Vagina (tissue), 2 donors: Measurements from ENCODE around the gene DBNDD2. TPM values are rescaled to one million over a fixed set of nuclear protein-coding genes. Genes with fewer than 3 reads are reported as not detected.
A peak's percentile ranks its signal among the peaks of the same experiment; 100 is the strongest.

Experiments
- DNase-seq, 2 donors: peaks; one replicate each; pipeline ENCODE4 v3.0.0-alpha.2; 2017; ENCODE audit errors: extremely low spot score in 2 of 2
- H3K27ac ChIP-seq: fragments of 200-600 bp; sonication (generic); one replicate; pipeline ENCODE4 v1.5.1; 2019
- H3K27me3 ChIP-seq: fragments of 200-600 bp; sonication (generic); one replicate; pipeline ENCODE4 v1.5.1; 2019
- H3K36me3 ChIP-seq, 2 donors: fragments of 200-600 bp; sonication (generic); one replicate each; pipeline ENCODE4 v1.5.1; 2017 to 2019
- H3K4me1 ChIP-seq: fragments of 200-600 bp; sonication (generic); one replicate; pipeline ENCODE4 v1.5.1; 2019
- H3K4me3 ChIP-seq, 2 donors: fragments of 200-600 bp; sonication (generic); 1 replicate in 1 of 2; 2 replicates in 1 of 2; pipeline ENCODE4 v1.5.1; 2016 to 2019
- H3K9me3 ChIP-seq: fragments of 200-600 bp; sonication (generic); one replicate; pipeline ENCODE4 v1.5.1; 2019
- CTCF ChIP-seq, 3 experiments: fragments of 450-650 bp in 2 of 3; fragments of 200-600 bp in 1 of 3; sonication (generic) in 1 of 3; IDR thresholded peaks; one replicate each; pipeline ENCODE4 v1.5.1; 2017 to 2019; ENCODE audit warnings: antibody characterized with exemption in 3 of 3, mild to moderate bottlenecking in 2 of 3, moderate library complexity in 2 of 3
- POLR2A ChIP-seq, 2 donors: fragments of 450-650 bp; IDR thresholded peaks; one replicate each; pipeline ENCODE4 v1.6.1; 2017; ENCODE audit warnings: antibody characterized with exemption in 2 of 2, mild to moderate bottlenecking in 2 of 2, moderate library complexity in 2 of 2
- POLR2AphosphoS5 ChIP-seq, 2 donors: sonication (generic); formaldehyde crosslinking; IDR thresholded peaks; one replicate each; pipeline ENCODE4 v1.9.0; 2017; ENCODE audit warnings: antibody characterized with exemption in 2 of 2, mild to moderate bottlenecking in 2 of 2, low read depth in 1 of 2; ENCODE audit not compliant: insufficient read depth in 1 of 2
- intact Hi-C: fragments of 100-400 bp; cut with DNase I; formaldehyde crosslinking; loops from one replicate; pipeline ENCODE4 v1.15.1; 2023
- total RNA-seq: library from RNA; depleted of rRNA; stranded (reverse); fragments of >200 nt; gene quantifications from one replicate; pipeline ENCODE4 v1.2.3, GENCODE V29; 2016

Gene DBNDD2
- total RNA-seq, 1 donor from 2014 or later = 57.0 TPM

- peaks cover 47% of the 10 kb centered on the region for H3K4me1 ChIP-seq
- peak; percentile 100 for TF ChIP-seq POLR2AphosphoS5 (IDR thresholded peaks at IDR 0.05; ENCODE audit: insufficient read depth in 1 of 2, low read depth in 1 of 2)
- TF ChIP-seq CTCF (IDR thresholded peaks at IDR 0.05) = peak; percentile 85 to 95 (median 86)
- peak in 1 of 2 donors; percentile 70 for TF ChIP-seq POLR2A (IDR thresholded peaks at IDR 0.05)
Observed at GRCh38 chr20:45362804-45363610, 45.1 kb upstream of the DBNDD2 start, which contains the start of gene SYS1. SYS1 (plus strand) TSS chr20:45363156; CDS start chr20:45363532, 376 bp downstream.

GRCh38 chr20:45363611-45364492 is 44.2 kb upstream of the DBNDD2 start:
- intact Hi-C loops = loop anchor here (10.0 kb wide), 1 partner anchor 411 kb away; no protein-coding TSS in a partner anchor
- Histone ChIP-seq H3K27me3 (no peaks in the 10 kb centered on the region), H3K9me3 (no peaks in the 10 kb centered on the region), H3K36me3 (peaks cover 0 to 31% of the 10 kb centered on the region in 2 donors), H3K4me1 (peaks cover 38% of the 10 kb centered on the region), H3K27ac (peak overlapping the region; percentile 89), H3K4me3 (peak overlapping the region; percentile 68 to 70)
- peak in 1 of 2 donors; percentile 79 for DNase-seq
- TF ChIP-seq POLR2A (IDR thresholded peaks at IDR 0.05) (no peak), POLR2AphosphoS5 (IDR thresholded peaks at IDR 0.05; ENCODE audit: insufficient read depth in 1 of 2, low read depth in 1 of 2) (no peak), CTCF (IDR thresholded peaks at IDR 0.05) (no peak)

More at GRCh38 chr20:45362804-45363610, 45.1 kb upstream of the DBNDD2 start, which contains the start of gene SYS1:
- peaks cover 0 to 28% of the 10 kb centered on the region in 2 donors for H3K36me3 ChIP-seq
- DNase-seq = peak in 1 of 2 donors; percentile 99
- peak within 1 kb of the TSS; percentile 89 for H3K27ac ChIP-seq
- no peaks in the 10 kb centered on the region for H3K9me3 ChIP-seq
- intact Hi-C loops = loop anchor here (10.0 kb wide), 1 partner anchor 412 kb away; no protein-coding TSS in a partner anchor
- no peaks in the 10 kb centered on the region for H3K27me3 ChIP-seq
- H3K4me3 ChIP-seq = peak within 1 kb of the TSS; percentile 68 to 70

GRCh38 chr20:45365444-45365970 is 42.6 kb upstream of the DBNDD2 start:
- Histone ChIP-seq H3K36me3 (peaks cover 0 to 31% of the 10 kb centered on the region in 2 donors), H3K4me1 (peaks cover 30% of the 10 kb centered on the region), H3K9me3 (no peaks in the 10 kb centered on the region), H3K27me3 (no peaks in the 10 kb centered on the region), H3K27ac (no peak overlapping the region), H3K4me3 (no peak overlapping the region)
- peak in 1 of 2 donors; percentile 79 for DNase-seq
- intact Hi-C loops = loop anchor here (10.0 kb wide), 1 partner anchor 409 kb away; no protein-coding TSS in a partner anchor
- TF ChIP-seq POLR2A (IDR thresholded peaks at IDR 0.05) (no peak), POLR2AphosphoS5 (IDR thresholded peaks at IDR 0.05; ENCODE audit: insufficient read depth in 1 of 2, low read depth in 1 of 2) (no peak), CTCF (IDR thresholded peaks at IDR 0.05) (no peak)

GRCh38 chr20:45366192-45366591 is 41.9 kb upstream of the DBNDD2 start:
- H3K27me3 ChIP-seq = no peaks in the 10 kb centered on the region
- peaks cover 30% of the 10 kb centered on the region for H3K4me1 ChIP-seq
- H3K4me3 ChIP-seq = no peak overlapping the region
- no peak for DNase-seq
- no peak overlapping the region for H3K27ac ChIP-seq
- no peaks in the 10 kb centered on the region for H3K9me3 ChIP-seq
- peaks cover 0 to 31% of the 10 kb centered on the region in 2 donors for H3K36me3 ChIP-seq
- TF ChIP-seq POLR2A (IDR thresholded peaks at IDR 0.05) (no peak), CTCF (IDR thresholded peaks at IDR 0.05) (no peak), POLR2AphosphoS5 (IDR thresholded peaks at IDR 0.05; ENCODE audit: insufficient read depth in 1 of 2, low read depth in 1 of 2) (no peak)
- intact Hi-C loops = loop anchor here (10.0 kb wide), 1 partner anchor 409 kb away; no protein-coding TSS in a partner anchor
